ENCODE data around the gene MCC.

MCC gene

GRCh38 chr5:113311301-113311700 is 177.0 kb downstream of the MCC start:
- DNase-seq = no peak

- DNase-seq = no peak
Measured at GRCh38 chr5:113302120-113302519, 186.1 kb downstream of the MCC start.

GRCh38 chr5:113299591-113299990 is 188.7 kb downstream of the MCC start:
- no peak for DNase-seq

- DNase-seq = no peak
Measured at GRCh38 chr5:113296676-113297075, 191.6 kb downstream of the MCC start.

GRCh38 chr5:113295111-113295539 is 193.1 kb downstream of the MCC start:
- no peak for DNase-seq

GRCh38 chr5:113294311-113295110 is 193.7 kb downstream of the MCC start:
- peak in 1 of 2 donors; percentile 17 for DNase-seq

- DNase-seq = no peak
Measured at GRCh38 chr5:113293975-113294310, 194.3 kb downstream of the MCC start.

GRCh38 chr5:113293068-113293974 is 194.9 kb downstream of the MCC start:
- DNase-seq = no peak

- DNase-seq = no peak
Measured at GRCh38 chr5:113292462-113292861, 195.8 kb downstream of the MCC start.

GRCh38 chr5:113283558-113283957 is 204.7 kb downstream of the MCC start:
- no peak for DNase-seq

- no peak for DNase-seq
Measured at GRCh38 chr5:113282472-113282871, 205.8 kb downstream of the MCC start.

GRCh38 chr5:113281194-113281593 is 207.1 kb downstream of the MCC start:
- DNase-seq = no peak

- no peak for DNase-seq
Measured at GRCh38 chr5:113280541-113280940, 207.7 kb downstream of the MCC start.

- DNase-seq = no peak
Measured at GRCh38 chr5:113278976-113279375, 209.3 kb downstream of the MCC start.

GRCh38 chr5:113276493-113276892 is 211.8 kb downstream of the MCC start:
- no peak for DNase-seq

GRCh38 chr5:113276001-113276400 is 212.3 kb downstream of the MCC start:
- DNase-seq = no peak

GRCh38 chr5:113274836-113275414 is 213.3 kb downstream of the MCC start:
- DNase-seq = no peak

- no peak for DNase-seq
Measured at GRCh38 chr5:113273948-113274347, 214.3 kb downstream of the MCC start.

- DNase-seq = peak in 1 of 2 donors; percentile 20
Measured at GRCh38 chr5:113271745-113272454, 216.4 kb downstream of the MCC start.

GRCh38 chr5:113271015-113271414 is 217.2 kb downstream of the MCC start:
- no peak for DNase-seq

- DNase-seq = no peak
Measured at GRCh38 chr5:113270086-113270485, 218.2 kb downstream of the MCC start.

Measured in inflammatory macrophage (primary cell).